ENCODE measurements around the gene PFDN1.

Gene PFDN1

DNA sequence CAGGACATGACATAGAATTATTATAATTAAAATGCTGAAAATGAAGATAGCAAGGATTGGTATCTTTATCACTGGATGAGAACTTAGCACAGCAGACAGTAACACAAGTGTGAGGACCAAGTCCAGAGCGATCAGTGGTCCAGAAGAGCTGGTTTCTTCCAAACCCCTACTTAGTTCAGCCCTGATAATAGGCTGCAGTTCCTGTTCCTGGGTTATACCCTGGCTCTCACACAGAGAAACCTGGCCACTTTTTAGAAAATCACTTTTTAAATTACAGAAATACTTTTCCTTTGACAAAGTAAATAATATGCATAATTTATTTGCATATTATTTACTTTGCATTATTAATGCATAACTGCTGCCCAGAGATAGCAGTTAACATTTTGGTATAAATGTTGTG is 87.6 kb downstream of the PFDN1 start:
- H3K27me3 ChIP-seq (ENCODE audit: insufficient read depth, poor library complexity, severe bottlenecking): no peaks in the 10 kb centered on the region
- H3K4me3 ChIP-seq (replicated peaks; ENCODE audit: insufficient read depth, low read length): no peak overlapping the region
- no peak overlapping the region for H3K27ac ChIP-seq (replicated peaks)
- no peak for DNase-seq (ENCODE audit: low read depth in 1 of 2, low spot score in 1 of 2)
- no peak for TF ChIP-seq REST (IDR thresholded peaks at IDR 0.05; ENCODE audit: insufficient replicate concordance, low read depth)
- TF ChIP-seq, protein P1, sequence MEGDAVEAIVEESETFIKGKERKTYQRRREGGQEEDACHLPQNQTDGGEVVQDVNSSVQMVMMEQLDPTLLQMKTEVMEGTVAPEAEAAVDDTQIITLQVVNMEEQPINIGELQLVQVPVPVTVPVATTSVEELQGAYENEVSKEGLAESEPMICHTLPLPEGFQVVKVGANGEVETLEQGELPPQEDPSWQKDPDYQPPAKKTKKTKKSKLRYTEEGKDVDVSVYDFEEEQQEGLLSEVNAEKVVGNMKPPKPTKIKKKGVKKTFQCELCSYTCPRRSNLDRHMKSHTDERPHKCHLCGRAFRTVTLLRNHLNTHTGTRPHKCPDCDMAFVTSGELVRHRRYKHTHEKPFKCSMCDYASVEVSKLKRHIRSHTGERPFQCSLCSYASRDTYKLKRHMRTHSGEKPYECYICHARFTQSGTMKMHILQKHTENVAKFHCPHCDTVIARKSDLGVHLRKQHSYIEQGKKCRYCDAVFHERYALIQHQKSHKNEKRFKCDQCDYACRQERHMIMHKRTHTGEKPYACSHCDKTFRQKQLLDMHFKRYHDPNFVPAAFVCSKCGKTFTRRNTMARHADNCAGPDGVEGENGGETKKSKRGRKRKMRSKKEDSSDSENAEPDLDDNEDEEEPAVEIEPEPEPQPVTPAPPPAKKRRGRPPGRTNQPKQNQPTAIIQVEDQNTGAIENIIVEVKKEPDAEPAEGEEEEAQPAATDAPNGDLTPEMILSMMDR (IDR thresholded peaks at IDR 0.05; ENCODE audit: insufficient read depth, low read length): no peak
- peak; percentile 6; the same call in 1 of the 2 replicates for TF ChIP-seq SPI1 (IDR thresholded peaks at IDR 0.05; ENCODE audit: borderline replicate concordance, low read depth)
- no peak for TF ChIP-seq POLR2AphosphoS5 (IDR thresholded peaks at IDR 0.05; ENCODE audit: low read depth)
- no peak for TF ChIP-seq GABPA (IDR thresholded peaks at IDR 0.05; ENCODE audit: low read depth)

DNA sequence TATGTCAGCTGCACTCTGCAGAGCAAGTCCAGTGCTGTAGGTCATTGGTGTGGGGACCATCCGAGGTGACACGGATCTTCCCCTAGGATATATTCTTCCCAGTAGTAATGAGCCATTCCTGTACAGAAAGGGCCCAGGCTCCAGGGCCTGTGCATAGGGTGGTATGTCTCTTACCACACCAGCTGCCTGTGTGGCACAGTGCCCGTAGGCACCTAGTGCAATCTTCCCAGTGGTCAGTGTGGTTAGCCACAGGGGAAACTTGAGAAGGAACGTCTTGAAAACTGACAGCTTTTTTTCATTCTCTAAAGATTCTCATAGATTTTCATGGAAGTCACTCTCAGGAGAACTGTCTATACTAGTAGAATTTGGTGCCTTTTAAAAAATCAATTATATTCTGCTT is 88.1 kb downstream of the PFDN1 start:
- no peak overlapping the region for H3K4me3 ChIP-seq (replicated peaks; ENCODE audit: insufficient read depth, low read length)
- DNase-seq (ENCODE audit: low read depth in 1 of 2, low spot score in 1 of 2): peak; percentile 45 to 94
- TF ChIP-seq, protein P1 (IDR thresholded peaks at IDR 0.05; ENCODE audit: insufficient read depth, low read length): no peak
- TF ChIP-seq SPI1 (IDR thresholded peaks at IDR 0.05; ENCODE audit: borderline replicate concordance, low read depth) (no peak), REST (IDR thresholded peaks at IDR 0.05; ENCODE audit: insufficient replicate concordance, low read depth) (peak; percentile 28), POLR2AphosphoS5 (IDR thresholded peaks at IDR 0.05; ENCODE audit: low read depth) (peak; percentile 99), GABPA (IDR thresholded peaks at IDR 0.05; ENCODE audit: low read depth) (peak; percentile 49; the same call in 1 of the 2 replicates)
- H3K27me3 ChIP-seq (ENCODE audit: insufficient read depth, poor library complexity, severe bottlenecking): no peaks in the 10 kb centered on the region
- H3K27ac ChIP-seq (replicated peaks): no peak overlapping the region

- TF ChIP-seq POLR2AphosphoS5 (IDR thresholded peaks at IDR 0.05; ENCODE audit: low read depth) (no peak), GABPA (IDR thresholded peaks at IDR 0.05; ENCODE audit: low read depth) (no peak)
- no peaks in the 10 kb centered on the region for H3K27me3 ChIP-seq (ENCODE audit: insufficient read depth, poor library complexity, severe bottlenecking)
- no peak for DNase-seq (ENCODE audit: low read depth in 1 of 2, low spot score in 1 of 2)
- no peak overlapping the region for H3K4me3 ChIP-seq (replicated peaks; ENCODE audit: insufficient read depth, low read length)
- no peak overlapping the region for H3K27ac ChIP-seq (replicated peaks)
These were observed 89.4 kb downstream of the PFDN1 start for GRCh38 chr5:140213370-140213983.

- no peak for TF ChIP-seq SPI1 (IDR thresholded peaks at IDR 0.05; ENCODE audit: borderline replicate concordance, low read depth)
- TF ChIP-seq, protein P1 (IDR thresholded peaks at IDR 0.05; ENCODE audit: insufficient read depth, low read length): no peak
- no peak for TF ChIP-seq POLR2AphosphoS5 (IDR thresholded peaks at IDR 0.05; ENCODE audit: low read depth)
- TF ChIP-seq GABPA (IDR thresholded peaks at IDR 0.05; ENCODE audit: low read depth): no peak
- no peak for TF ChIP-seq REST (IDR thresholded peaks at IDR 0.05; ENCODE audit: insufficient replicate concordance, low read depth)
- no peaks in the 10 kb centered on the region for H3K27me3 ChIP-seq (ENCODE audit: insufficient read depth, poor library complexity, severe bottlenecking)
- H3K27ac ChIP-seq (replicated peaks): no peak overlapping the region
- no peak overlapping the region for H3K4me3 ChIP-seq (replicated peaks; ENCODE audit: insufficient read depth, low read length)
- DNase-seq (ENCODE audit: low read depth in 1 of 2, low spot score in 1 of 2): no peak
These were observed 94.8 kb downstream of the PFDN1 start for GRCh38 chr5:140208065-140208464.

All from HL-60 (cell line).